OCI-LY1 (cell line): ENCODE measurements around the gene FDX1.

Experiments
- H2AFZ ChIP-seq: fragments of 200-600 bp; sonication (generic), shearing (Covaris generic); 2 replicates; pipeline ENCODE4 v1.6.0; 2014; ENCODE audit warnings: antibody characterized with exemption, mild to moderate bottlenecking, low read length
- H3F3A ChIP-seq: fragments of 200-600 bp; sonication (generic), shearing (Covaris generic); 2 replicates; pipeline ENCODE4 v1.6.0; 2014; ENCODE audit warnings: mild to moderate bottlenecking, antibody characterized with exemption, low read length, moderate library complexity; ENCODE audit not compliant: insufficient read depth
- H3K27ac ChIP-seq: fragments of 200-600 bp; sonication (generic); 2 replicates; pipeline ENCODE4 v1.5.1; 2014; ENCODE audit warnings: low read length, mixed run types, mild to moderate bottlenecking, low read depth; ENCODE audit not compliant: poor library complexity, severe bottlenecking
- H3K27me3 ChIP-seq: fragments of 200-600 bp; sonication (generic); 2 replicates; pipeline ENCODE4 v1.6.0; 2014; ENCODE audit warnings: antibody characterized with exemption, mild to moderate bottlenecking, low read length, moderate library complexity; ENCODE audit not compliant: insufficient read depth
- H3K36me3 ChIP-seq: fragments of 200-600 bp; sonication (generic); 2 replicates; pipeline ENCODE4 v1.6.1; 2014; ENCODE audit warnings: mild to moderate bottlenecking, antibody characterized with exemption, low read length, moderate library complexity, mixed read lengths; ENCODE audit not compliant: insufficient read depth
- H3K4me1 ChIP-seq: fragments of 200-600 bp; sonication (generic); 2 replicates; pipeline ENCODE4 v1.5.1; 2014; ENCODE audit warnings: mild to moderate bottlenecking, low read length, moderate library complexity; ENCODE audit not compliant: insufficient read depth, severe bottlenecking
- H3K4me2 ChIP-seq: fragments of 200-600 bp; sonication (generic), shearing (Covaris generic); 2 replicates; pipeline ENCODE4 v1.6.1; 2014; ENCODE audit warnings: low read length
- H3K4me3 ChIP-seq: fragments of 200-600 bp; sonication (generic); 2 replicates; pipeline ENCODE4 v1.5.1; 2014; ENCODE audit warnings: low read length, low read depth, mild to moderate bottlenecking, mixed read lengths; ENCODE audit not compliant: poor library complexity, severe bottlenecking
- H3K79me2 ChIP-seq: fragments of 200-600 bp; shearing (Covaris generic); 2 replicates; pipeline ENCODE4 v1.6.1; 2016; ENCODE audit warnings: mixed run types, low read length, mixed read lengths; ENCODE audit not compliant: insufficient read depth
- H3K9ac ChIP-seq: fragments of 200-600 bp; sonication (generic), shearing (Covaris generic); 2 replicates; pipeline ENCODE4 v1.6.1; 2014; ENCODE audit warnings: mild to moderate bottlenecking, low read length, mixed read lengths
- H3K9me2 ChIP-seq: fragments of 200-600 bp; sonication (generic), shearing (Covaris generic); 2 replicates; pipeline ENCODE4 v1.6.1; 2014; ENCODE audit warnings: low read depth, mild to moderate bottlenecking, low read length, mixed read lengths
- H3K9me3 ChIP-seq: fragments of 200-600 bp; shearing (Covaris generic); 2 replicates; pipeline ENCODE4 v1.6.1; 2014; ENCODE audit warnings: low read length, mixed read lengths
- H4K20me1 ChIP-seq: fragments of 200-600 bp; sonication (generic), shearing (Covaris generic); 2 replicates; pipeline ENCODE4 v1.6.0; 2016; ENCODE audit warnings: mild to moderate bottlenecking, low read length; ENCODE audit not compliant: insufficient read depth
- CTCF ChIP-seq: fragments of 200-600 bp; sonication (generic), shearing (Covaris generic); IDR thresholded peaks from 2 replicates; pipeline ENCODE4 v1.5.1; 2017; ENCODE audit warnings: mild to moderate bottlenecking, antibody characterized with exemption, low read length, moderate library complexity, mixed read lengths
- EZH2 ChIP-seq: fragments of 200-600 bp; sonication (generic), shearing (Covaris generic); IDR thresholded peaks from 2 replicates; pipeline ENCODE4 v1.8.0; 2017; ENCODE audit warnings: borderline replicate concordance, mixed run types, mild to moderate bottlenecking, antibody characterized with exemption, low read length, moderate library complexity, mixed read lengths

The FDX1 gene

GRCh38 chr11:110434952-110435779 is 5.4 kb downstream of the FDX1 start:
- Histone ChIP-seq H3K9me3 (no peaks in the 10 kb centered on the region; the same call in 1 of the 2 replicates), H3K27ac (no peak overlapping the region), H3K4me2 (no peak overlapping the region), H2AFZ (no peak overlapping the region), H3F3A (peaks cover 9% of the 10 kb centered on the region; the same call in 1 of the 2 replicates), H4K20me1 (no peaks in the 10 kb centered on the region), H3K4me3 (no peak overlapping the region), H3K27me3 (no peaks in the 10 kb centered on the region), H3K9ac (no peak overlapping the region), H3K79me2 (peaks cover 80% of the 10 kb centered on the region), H3K4me1 (peaks cover 46% of the 10 kb centered on the region), H3K36me3 (peaks cover 38% of the 10 kb centered on the region), H3K9me2 (no peaks in the 10 kb centered on the region)
- TF ChIP-seq CTCF (peak; percentile 94), EZH2 (no peak)

DNA sequence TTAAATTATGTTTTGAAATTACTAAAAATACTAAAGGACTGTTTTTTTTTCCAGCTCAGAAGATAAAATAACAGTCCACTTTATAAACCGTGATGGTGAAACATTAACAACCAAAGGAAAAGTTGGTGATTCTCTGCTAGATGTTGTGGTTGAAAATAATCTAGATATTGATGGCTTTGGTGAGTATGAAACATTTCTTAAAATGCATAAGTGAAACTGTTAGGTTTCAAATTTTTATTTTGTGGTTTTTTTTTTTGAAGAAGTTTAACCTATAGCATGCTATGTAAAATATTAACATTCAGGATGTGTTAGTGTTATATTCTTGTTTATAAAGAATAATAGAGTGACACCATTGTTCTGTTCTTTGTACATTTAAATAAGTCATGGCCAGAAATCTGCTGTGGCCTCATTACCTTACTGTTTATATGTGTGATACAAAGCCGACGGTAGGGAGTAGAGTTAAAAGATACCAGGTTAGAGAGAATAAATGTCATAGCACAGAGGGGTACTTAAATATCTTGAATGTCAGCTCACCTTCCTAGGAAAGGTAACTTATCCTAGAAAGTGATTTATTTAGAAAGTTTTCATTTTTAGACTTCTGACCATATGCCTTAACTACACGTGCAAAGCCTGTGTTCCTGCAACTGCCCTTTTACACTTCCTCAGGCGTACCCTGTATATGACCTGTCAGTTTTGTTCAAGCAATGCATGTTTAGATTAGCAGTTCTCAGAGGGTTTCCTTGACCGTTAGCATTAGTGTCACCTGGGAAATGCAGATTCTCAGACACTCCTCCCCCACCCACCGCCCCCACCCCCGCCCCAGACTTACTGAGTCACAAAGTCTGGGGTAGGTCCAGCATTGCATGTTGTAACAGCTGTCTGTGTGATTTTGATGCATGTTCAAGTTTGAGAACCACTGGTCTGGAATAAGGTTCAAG is 6.3 kb downstream of the FDX1 start:
- TF ChIP-seq EZH2 (no peak), CTCF (no peak)
- no peak overlapping the region for H3K27ac ChIP-seq

GRCh38 chr11:110438017-110438416 is 8.3 kb downstream of the FDX1 start:
- Histone ChIP-seq H3K4me3 (no peak overlapping the region), H3K79me2 (peaks cover 59% of the 10 kb centered on the region), H3K4me1 (peaks cover 26% of the 10 kb centered on the region), H3K4me2 (no peak overlapping the region), H3K9me3 (peaks cover 5% of the 10 kb centered on the region; the same call in 1 of the 2 replicates), H3K27ac (no peak overlapping the region), H3K9ac (no peak overlapping the region), H3K27me3 (no peaks in the 10 kb centered on the region), H3F3A (peaks cover 5% of the 10 kb centered on the region; the same call in 1 of the 2 replicates), H2AFZ (no peak overlapping the region), H3K9me2 (no peaks in the 10 kb centered on the region), H3K36me3 (peaks cover 65% of the 10 kb centered on the region), H4K20me1 (no peaks in the 10 kb centered on the region)
- no peak for TF ChIP-seq CTCF
- TF ChIP-seq EZH2, result no peak

More for the DNA sequence above, 6.3 kb downstream of the FDX1 start:
- peaks cover 78% of the 10 kb centered on the region for H3K79me2 ChIP-seq
- H3F3A ChIP-seq, result peaks cover 9% of the 10 kb centered on the region; the same call in 1 of the 2 replicates
- peaks cover 47% of the 10 kb centered on the region for H3K36me3 ChIP-seq
- no peaks in the 10 kb centered on the region for H3K9me2 ChIP-seq
- no peaks in the 10 kb centered on the region for H3K27me3 ChIP-seq
- peaks cover 5% of the 10 kb centered on the region; the same call in 1 of the 2 replicates for H3K9me3 ChIP-seq
- no peak overlapping the region for H2AFZ ChIP-seq
- no peak overlapping the region for H3K4me3 ChIP-seq
- no peak overlapping the region for H3K9ac ChIP-seq
- no peak overlapping the region for H3K4me2 ChIP-seq
- H3K4me1 ChIP-seq, result peaks cover 46% of the 10 kb centered on the region
- H4K20me1 ChIP-seq, result no peaks in the 10 kb centered on the region
